Neural cell (in vitro differentiated cells): ENCODE measurements around the gene OVOL1. TPM values are rescaled to one million over a fixed set of nuclear protein-coding genes. Genes with fewer than 3 reads are reported as not detected.

Experiments used
- H2AFZ ChIP-seq: fragments of 200-600, 300-800 bp; sonication (generic), shearing (Covaris generic); 2 replicates; pipeline ENCODE4 v1.6.0; 2014; ENCODE audit warnings: low read depth, mild to moderate bottlenecking, antibody characterized with exemption, low read length, moderate library complexity
- H3F3A ChIP-seq: fragments of 200-600 bp; shearing (Covaris generic); 2 replicates; pipeline ENCODE4 v1.6.1; 2016; ENCODE audit warnings: mild to moderate bottlenecking, moderate library complexity, mixed read lengths, antibody characterized with exemption, low read length; ENCODE audit not compliant: insufficient read depth, poor library complexity, severe bottlenecking
- H3K27ac ChIP-seq: fragments of 200-600, 300-800 bp; sonication (generic), shearing (Covaris generic); 2 replicates; pipeline ENCODE4 v1.5.1; 2014; ENCODE audit warnings: mild to moderate bottlenecking, low read length, moderate library complexity
- H3K27me3 ChIP-seq: fragments of 300-800, 200-600 bp; sonication (generic), shearing (Covaris generic); 2 replicates; pipeline ENCODE4 v1.6.0; 2014; ENCODE audit warnings: mild to moderate bottlenecking, low read depth, low read length, moderate library complexity; ENCODE audit not compliant: insufficient read depth
- H3K36me3 ChIP-seq: fragments of 300-800, 200-600 bp; sonication (generic), shearing (Covaris generic); 2 replicates; pipeline ENCODE4 v1.5.1; 2014; ENCODE audit warnings: mild to moderate bottlenecking, antibody characterized with exemption, low read length, moderate library complexity; ENCODE audit not compliant: insufficient read depth
- H3K4me2 ChIP-seq: fragments of 300-800, 200-600 bp; sonication (generic), shearing (Covaris generic); 2 replicates; pipeline ENCODE4 v1.6.0; 2014; ENCODE audit warnings: mild to moderate bottlenecking, low read length
- H3K4me3 ChIP-seq: fragments of 300-800, 200-600 bp; sonication (generic), shearing (Covaris generic); 2 replicates; pipeline ENCODE4 v1.5.1; 2014; ENCODE audit warnings: mild to moderate bottlenecking, low read length, moderate library complexity
- H3K79me2 ChIP-seq: fragments of 200-600 bp; shearing (Covaris generic); replicated peaks from 2 replicates; pipeline ENCODE4 v1.6.0; 2014; ENCODE audit warnings: mild to moderate bottlenecking, low read length, moderate library complexity; ENCODE audit not compliant: insufficient read depth
- H3K9ac ChIP-seq: fragments of 300-800, 200-600 bp; sonication (generic), shearing (Covaris generic); 2 replicates; pipeline ENCODE4 v1.6.1; 2016; ENCODE audit warnings: mild to moderate bottlenecking, low read length, mixed read lengths
- H3K9me2 ChIP-seq: fragments of 200-600 bp; shearing (Covaris generic); 2 replicates; pipeline ENCODE4 v1.6.1; 2016; ENCODE audit warnings: mild to moderate bottlenecking, low read length, mixed read lengths; ENCODE audit not compliant: insufficient read depth
- H3K9me3 ChIP-seq: fragments of 200-600, 300-800 bp; sonication (generic), shearing (Covaris generic); 2 replicates; pipeline ENCODE4 v1.6.1; 2016; ENCODE audit warnings: mild to moderate bottlenecking, mixed run types, low read length, moderate library complexity, mixed read lengths
- H4K20me1 ChIP-seq: fragments of 200-600 bp; shearing (Covaris generic); 2 replicates; pipeline ENCODE4 v1.6.1; 2016; ENCODE audit warnings: mild to moderate bottlenecking, mixed run types; ENCODE audit not compliant: insufficient read depth
- CTCF ChIP-seq: fragments of 450-650 bp; IDR thresholded peaks from 2 replicates; pipeline ENCODE4 v1.5.1; 2014; ENCODE audit warnings: antibody characterized with exemption, mild to moderate bottlenecking, moderate library complexity; ENCODE audit not compliant: poor library complexity, severe bottlenecking
- EP300 ChIP-seq: fragments of 450-650 bp; conservative IDR thresholded peaks from 2 replicates; pipeline ENCODE4 v1.6.1; 2014; ENCODE audit warnings: antibody characterized with exemption, mild to moderate bottlenecking, moderate library complexity; ENCODE audit not compliant: poor library complexity, severe bottlenecking
- EZH2 ChIP-seq: fragments of 200-600, 300-800 bp; shearing (Covaris generic), sonication (generic); IDR thresholded peaks from 2 replicates; pipeline ENCODE4 v1.6.1; 2014; ENCODE audit warnings: antibody characterized with exemption, low read length, borderline replicate concordance, mild to moderate bottlenecking; ENCODE audit not compliant: insufficient read depth, poor library complexity, severe bottlenecking
- MXI1 ChIP-seq: fragments of 450-650 bp; conservative IDR thresholded peaks from 2 replicates; pipeline ENCODE4 v1.6.1; 2014; ENCODE audit warnings: antibody characterized with exemption, mild to moderate bottlenecking; ENCODE audit not compliant: poor library complexity, severe bottlenecking
- POLR2AphosphoS5 ChIP-seq: IDR thresholded peaks from 2 replicates; pipeline ENCODE4 v1.6.1; 2012
- RAD21 ChIP-seq: fragments of 450-650 bp; conservative IDR thresholded peaks from 2 replicates; pipeline ENCODE4 v1.6.1; 2014; ENCODE audit warnings: antibody characterized with exemption, mild to moderate bottlenecking, moderate library complexity
- REST ChIP-seq: IDR thresholded peaks from 2 replicates; pipeline ENCODE4 v1.6.1; 2012; ENCODE audit warnings: borderline replicate concordance
- SMC3 ChIP-seq: fragments of 450-650 bp; conservative IDR thresholded peaks from 2 replicates; pipeline ENCODE4 v1.6.1; 2014; ENCODE audit warnings: antibody characterized with exemption, mild to moderate bottlenecking, moderate library complexity; ENCODE audit not compliant: poor library complexity
- TAF1 ChIP-seq: IDR thresholded peaks from 2 replicates; pipeline ENCODE4 v1.6.1; 2012; ENCODE audit warnings: low read depth
- polyA plus RNA-seq: library from polyadenylated mRNA; depleted of rRNA; stranded (reverse); fragments of >200 nt; gene quantifications from 2 replicates; pipeline ENCODE4 v1.2.3, GENCODE V29; 2014

The OVOL1 gene
- polyA plus RNA-seq, 1 donor from 2014 or later: not detected

GRCh38 chr11:65797711-65798110, 10.8 kb downstream of the OVOL1 start:
- Histone ChIP-seq H3K9me2 (no peaks in the 10 kb centered on the region), H3K27ac (no peak overlapping the region), H3K9me3 (no peaks in the 10 kb centered on the region), H4K20me1 (no peaks in the 10 kb centered on the region), H2AFZ (no peak overlapping the region), H3K4me2 (no peak overlapping the region), H3K79me2 (no peaks in the 10 kb centered on the region), H3F3A (no peaks in the 10 kb centered on the region), H3K9ac (no peak overlapping the region), H3K36me3 (no peaks in the 10 kb centered on the region), H3K4me3 (no peak overlapping the region), H3K27me3 (no peaks in the 10 kb centered on the region)
- TF ChIP-seq SMC3 (no peak), EZH2 (no peak), MXI1 (no peak), POLR2AphosphoS5 (no peak), RAD21 (no peak), REST (no peak), TAF1 (no peak), EP300 (no peak), CTCF (no peak)

- no peaks in the 10 kb centered on the region for H3K27me3 ChIP-seq
- H3K9ac ChIP-seq: no peak overlapping the region
- H3K9me2 ChIP-seq: no peaks in the 10 kb centered on the region
- H3K36me3 ChIP-seq: no peaks in the 10 kb centered on the region
- TF ChIP-seq RAD21: no peak
- TF ChIP-seq SMC3: no peak
- TF ChIP-seq EP300: no peak
- no peak for TF ChIP-seq CTCF
- H3F3A ChIP-seq: no peaks in the 10 kb centered on the region
- H3K79me2 ChIP-seq: no peaks in the 10 kb centered on the region
- H3K27ac ChIP-seq: no peak overlapping the region
- no peaks in the 10 kb centered on the region for H4K20me1 ChIP-seq
- no peak overlapping the region for H3K4me2 ChIP-seq
- no peak overlapping the region for H3K4me3 ChIP-seq
- H3K9me3 ChIP-seq: no peaks in the 10 kb centered on the region
- no peak overlapping the region for H2AFZ ChIP-seq
Measured at GRCh38 chr11:65798882-65799281, 12.0 kb downstream of the OVOL1 start.
